SK-N-SH treated with all-trans-retinoic acid at 6 μM for 48 hours (cell line): Measurements from ENCODE around the gene SORL1.

Experiments used
- ATAC-seq: fragments of 200-7000 bp; cut with Tn5 transposase; 3 replicates; pipeline ENCODE4 v1.9.1; 2020; ENCODE audit warnings: mild to moderate bottlenecking, moderate library complexity
- ARNTL ChIP-seq: fragments of 450-650 bp; formaldehyde crosslinking; IDR thresholded peaks from 2 replicates; pipeline ENCODE4 v1.5.0; 2020; ENCODE audit warnings: low read depth, mild to moderate bottlenecking, moderate library complexity, borderline replicate concordance
- BACH2 ChIP-seq: fragments of 250-450 bp; sonication (Bioruptor Pico); IDR thresholded peaks from 2 replicates; pipeline ENCODE4 v1.9.0; 2021; ENCODE audit warnings: mild to moderate bottlenecking, borderline replicate concordance
- CREB5 ChIP-seq: fragments of 250-450 bp; sonication (Bioruptor Pico); IDR thresholded peaks from 2 replicates; pipeline ENCODE4 v1.5.1; 2020; ENCODE audit warnings: low read depth, mild to moderate bottlenecking, moderate library complexity
- CSDC2 ChIP-seq: fragments of 250-450 bp; sonication (Bioruptor Pico); IDR thresholded peaks from 2 replicates; pipeline ENCODE4 v1.5.0; 2020; ENCODE audit warnings: mild to moderate bottlenecking, moderate library complexity
- ESRRG ChIP-seq: fragments of 250-450 bp; sonication (Bioruptor Pico); IDR thresholded peaks from 2 replicates; pipeline ENCODE4 v1.6.1; 2021; ENCODE audit warnings: mild to moderate bottlenecking
- ISL1 ChIP-seq: fragments of 250-450 bp; sonication (Bioruptor Pico); IDR thresholded peaks from 2 replicates; pipeline ENCODE4 v2.1.2; 2022; ENCODE audit warnings: mild to moderate bottlenecking, moderate library complexity
- OSR1 ChIP-seq: fragments of 250-450 bp; sonication (Bioruptor Pico); IDR thresholded peaks from 2 replicates; pipeline ENCODE4 v1.8.0; 2022; ENCODE audit warnings: moderate library complexity, mild to moderate bottlenecking, inconsistent platforms
- PATZ1 ChIP-seq: fragments of 250-450 bp; sonication (Bioruptor Pico); IDR thresholded peaks from 2 replicates; pipeline ENCODE4 v1.8.0; 2020; ENCODE audit warnings: mild to moderate bottlenecking, moderate library complexity, borderline replicate concordance
- POU6F1 ChIP-seq: fragments of 250-450 bp; sonication (Bioruptor Pico); IDR thresholded peaks from 2 replicates; pipeline ENCODE4 v1.8.0; 2021; ENCODE audit warnings: low read depth, mild to moderate bottlenecking, moderate library complexity, borderline replicate concordance
- PPARA ChIP-seq: fragments of 250-450 bp; sonication (Bioruptor Pico); IDR thresholded peaks from 2 replicates; pipeline ENCODE4 v1.5.0; 2020; ENCODE audit warnings: mild to moderate bottlenecking, borderline replicate concordance
- RARB ChIP-seq: fragments of 250-450 bp; sonication (Bioruptor Pico); IDR thresholded peaks from 2 replicates; pipeline ENCODE4 v1.8.0; 2021; ENCODE audit warnings: mild to moderate bottlenecking, moderate library complexity
- SNAI2 ChIP-seq: fragments of 250-450 bp; sonication (Bioruptor Pico); IDR thresholded peaks from 2 replicates; pipeline ENCODE4 v1.5.0; 2020; ENCODE audit warnings: mild to moderate bottlenecking, moderate library complexity
- TCF4 ChIP-seq: fragments of 250-450 bp; sonication (Bioruptor Pico); IDR thresholded peaks from 2 replicates; pipeline ENCODE4 v1.8.0; 2021; ENCODE audit warnings: mild to moderate bottlenecking, moderate library complexity, borderline replicate concordance
- TOX ChIP-seq: fragments of 250-450 bp; sonication (Bioruptor Pico); IDR thresholded peaks from 2 replicates; pipeline ENCODE4 v1.8.0; 2021; ENCODE audit warnings: mild to moderate bottlenecking, moderate library complexity, borderline replicate concordance
- ZC3H10 ChIP-seq: fragments of 250-450 bp; sonication (Bioruptor Pico); IDR thresholded peaks from 2 replicates; pipeline ENCODE4 v1.5.1; 2021; ENCODE audit warnings: mild to moderate bottlenecking, moderate library complexity
- ZFP30 ChIP-seq: fragments of 450-650 bp; formaldehyde crosslinking; IDR thresholded peaks from 2 replicates; pipeline ENCODE4 v1.5.0; 2022; ENCODE audit warnings: mild to moderate bottlenecking, moderate library complexity
- ZNF565 ChIP-seq: fragments of 450-650 bp; formaldehyde crosslinking; conservative IDR thresholded peaks from 2 replicates; pipeline ENCODE4 v1.5.0; 2020; ENCODE audit warnings: low read depth, mild to moderate bottlenecking, moderate library complexity
- ZNF70 ChIP-seq: fragments of 450-650 bp; formaldehyde crosslinking; IDR thresholded peaks from 2 replicates; pipeline ENCODE4 v1.5.0; 2020; ENCODE audit warnings: mild to moderate bottlenecking, moderate library complexity
- ZNF8 ChIP-seq: fragments of 450-650 bp; formaldehyde crosslinking; IDR thresholded peaks from 2 replicates; pipeline ENCODE4 v1.5.0; 2020; ENCODE audit warnings: mild to moderate bottlenecking, moderate library complexity
- TF ChIP-seq, protein P1 (sequence below): fragments of 250-450 bp; sonication (Bioruptor Pico); IDR thresholded peaks from 2 replicates; pipeline ENCODE4 v1.5.1; 2021; ENCODE audit warnings: mild to moderate bottlenecking, moderate library complexity
- TF ChIP-seq, protein P2 (sequence below): fragments of 250-450 bp; sonication (Bioruptor Pico); IDR thresholded peaks from 2 replicates; pipeline ENCODE4 v1.5.0; 2020; ENCODE audit warnings: mild to moderate bottlenecking, moderate library complexity

Gene SORL1

GRCh38 chr11:121557348-121557747 lies 105.2 kb downstream of the SORL1 start:
- TF ChIP-seq BACH2 (CRISPR knock-in tag) (no peak), ISL1 (no peak), SNAI2 (CRISPR knock-in tag) (no peak), ZNF70 (CRISPR knock-in tag) (no peak), CREB5 (no peak), ESRRG (CRISPR knock-in tag) (no peak), ARNTL (CRISPR knock-in tag) (no peak)
- TF ChIP-seq, protein P1, sequence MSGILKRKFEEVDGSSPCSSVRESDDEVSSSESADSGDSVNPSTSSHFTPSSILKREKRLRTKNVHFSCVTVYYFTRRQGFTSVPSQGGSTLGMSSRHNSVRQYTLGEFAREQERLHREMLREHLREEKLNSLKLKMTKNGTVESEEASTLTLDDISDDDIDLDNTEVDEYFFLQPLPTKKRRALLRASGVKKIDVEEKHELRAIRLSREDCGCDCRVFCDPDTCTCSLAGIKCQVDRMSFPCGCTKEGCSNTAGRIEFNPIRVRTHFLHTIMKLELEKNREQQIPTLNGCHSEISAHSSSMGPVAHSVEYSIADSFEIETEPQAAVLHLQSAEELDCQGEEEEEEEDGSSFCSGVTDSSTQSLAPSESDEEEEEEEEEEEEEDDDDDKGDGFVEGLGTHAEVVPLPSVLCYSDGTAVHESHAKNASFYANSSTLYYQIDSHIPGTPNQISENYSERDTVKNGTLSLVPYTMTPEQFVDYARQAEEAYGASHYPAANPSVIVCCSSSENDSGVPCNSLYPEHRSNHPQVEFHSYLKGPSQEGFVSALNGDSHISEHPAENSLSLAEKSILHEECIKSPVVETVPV (CRISPR knock-in tag): no peak
- ATAC-seq: no peak

GRCh38 chr11:121559606-121560200 lies 107.6 kb downstream of the SORL1 start:
- TF ChIP-seq CREB5: no peak
- ATAC-seq: no peak

DNA sequence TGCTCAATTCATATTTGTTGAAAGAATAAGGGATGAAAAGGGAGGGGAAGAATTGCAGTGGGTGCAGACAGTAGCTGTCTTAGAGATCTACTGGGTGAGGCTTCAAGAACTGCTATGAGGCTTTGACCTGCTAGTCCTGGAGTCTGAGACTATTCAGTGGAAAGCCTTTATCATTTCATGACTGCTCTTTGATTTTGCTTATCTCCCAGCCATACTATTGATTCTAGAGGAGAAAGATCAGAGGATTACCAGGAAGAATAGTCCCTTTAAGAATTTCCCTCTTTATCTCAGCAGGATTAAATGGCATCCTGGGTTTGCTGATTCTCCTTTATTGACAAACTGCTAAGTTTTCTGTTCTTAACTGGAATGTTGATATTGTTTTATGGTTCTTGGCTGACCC lies 108.1 kb downstream of the SORL1 start:
- TF ChIP-seq ZNF8 (CRISPR knock-in tag) (no peak), TOX (CRISPR knock-in tag) (no peak), ZFP30 (CRISPR knock-in tag) (no peak), PPARA (CRISPR knock-in tag) (no peak), POU6F1 (CRISPR knock-in tag) (no peak), OSR1 (CRISPR knock-in tag) (no peak), ZC3H10 (CRISPR knock-in tag) (no peak), BACH2 (CRISPR knock-in tag) (no peak), ESRRG (CRISPR knock-in tag) (no peak), CSDC2 (CRISPR knock-in tag) (no peak)
- TF ChIP-seq, protein P1 (CRISPR knock-in tag): no peak
- ATAC-seq: no peak

GRCh38 chr11:121561240-121561639 lies 109.1 kb downstream of the SORL1 start:
- no peak for ATAC-seq
- no peak for TF ChIP-seq SNAI2 (CRISPR knock-in tag)
- no peak for TF ChIP-seq ZNF565 (CRISPR knock-in tag)
- TF ChIP-seq ZC3H10 (CRISPR knock-in tag): no peak
- TF ChIP-seq RARB (CRISPR knock-in tag): no peak
- no peak for TF ChIP-seq ESRRG (CRISPR knock-in tag)
- TF ChIP-seq CSDC2 (CRISPR knock-in tag): no peak
- no peak for TF ChIP-seq OSR1 (CRISPR knock-in tag)
- no peak for TF ChIP-seq PATZ1 (CRISPR knock-in tag)
- no peak for TF ChIP-seq TCF4
- TF ChIP-seq, protein P2, sequence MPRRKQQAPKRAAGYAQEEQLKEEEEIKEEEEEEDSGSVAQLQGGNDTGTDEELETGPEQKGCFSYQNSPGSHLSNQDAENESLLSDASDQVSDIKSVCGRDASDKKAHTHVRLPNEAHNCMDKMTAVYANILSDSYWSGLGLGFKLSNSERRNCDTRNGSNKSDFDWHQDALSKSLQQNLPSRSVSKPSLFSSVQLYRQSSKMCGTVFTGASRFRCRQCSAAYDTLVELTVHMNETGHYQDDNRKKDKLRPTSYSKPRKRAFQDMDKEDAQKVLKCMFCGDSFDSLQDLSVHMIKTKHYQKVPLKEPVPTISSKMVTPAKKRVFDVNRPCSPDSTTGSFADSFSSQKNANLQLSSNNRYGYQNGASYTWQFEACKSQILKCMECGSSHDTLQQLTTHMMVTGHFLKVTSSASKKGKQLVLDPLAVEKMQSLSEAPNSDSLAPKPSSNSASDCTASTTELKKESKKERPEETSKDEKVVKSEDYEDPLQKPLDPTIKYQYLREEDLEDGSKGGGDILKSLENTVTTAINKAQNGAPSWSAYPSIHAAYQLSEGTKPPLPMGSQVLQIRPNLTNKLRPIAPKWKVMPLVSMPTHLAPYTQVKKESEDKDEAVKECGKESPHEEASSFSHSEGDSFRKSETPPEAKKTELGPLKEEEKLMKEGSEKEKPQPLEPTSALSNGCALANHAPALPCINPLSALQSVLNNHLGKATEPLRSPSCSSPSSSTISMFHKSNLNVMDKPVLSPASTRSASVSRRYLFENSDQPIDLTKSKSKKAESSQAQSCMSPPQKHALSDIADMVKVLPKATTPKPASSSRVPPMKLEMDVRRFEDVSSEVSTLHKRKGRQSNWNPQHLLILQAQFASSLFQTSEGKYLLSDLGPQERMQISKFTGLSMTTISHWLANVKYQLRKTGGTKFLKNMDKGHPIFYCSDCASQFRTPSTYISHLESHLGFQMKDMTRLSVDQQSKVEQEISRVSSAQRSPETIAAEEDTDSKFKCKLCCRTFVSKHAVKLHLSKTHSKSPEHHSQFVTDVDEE (CRISPR knock-in tag): no peak
- TF ChIP-seq ZNF70 (CRISPR knock-in tag): no peak
- TF ChIP-seq, protein P1 (CRISPR knock-in tag): no peak
- no peak for TF ChIP-seq PPARA (CRISPR knock-in tag)
